Fibroblast of lung (primary cell): ENCODE results near the gene WDR33. TPM values are rescaled to one million over a fixed set of nuclear protein-coding genes. Genes with fewer than 3 reads are reported as not detected.

ENCODE experiments used
- DNase-seq, 2 donors: peaks; one replicate each; pipeline versions ENCODE4 v3.0.0 to v3.0.0-alpha.2; 2010; ENCODE audit warnings: low read depth in 2 of 2
- H2AFZ ChIP-seq: 2 replicates; pipeline ENCODE4 v1.5.1; 2012; ENCODE audit warnings: low read length, control low read depth, inconsistent platforms
- H3K27ac ChIP-seq: 2 replicates; pipeline ENCODE4 v1.5.1; 2011; ENCODE audit warnings: low read length, control low read depth; ENCODE audit not compliant: insufficient read depth
- H3K27me3 ChIP-seq: 2 replicates; pipeline ENCODE4 v1.5.1; 2011; ENCODE audit warnings: mild to moderate bottlenecking, low read length; ENCODE audit not compliant: control insufficient read depth, insufficient read depth
- H3K36me3 ChIP-seq: 2 replicates; pipeline ENCODE4 v1.5.1; 2011; ENCODE audit warnings: low read length; ENCODE audit not compliant: control insufficient read depth, insufficient read depth
- H3K4me1 ChIP-seq: 2 replicates; pipeline ENCODE4 v1.5.1; 2011; ENCODE audit warnings: low read length; ENCODE audit not compliant: control insufficient read depth, insufficient read depth; ENCODE audit errors: extremely low read depth
- H3K4me2 ChIP-seq: 2 replicates; pipeline ENCODE4 v1.5.1; 2011; ENCODE audit warnings: low read length, control low read depth; ENCODE audit not compliant: insufficient read depth; ENCODE audit errors: extremely low read depth
- H3K4me3 ChIP-seq, 4 experiments: fragments of 200-600 bp in 1 of 4; sonication (generic) in 1 of 4; replicated peaks in 1 of 4; 2 replicates each; pipeline ENCODE4 v1.5.1; 2011 to 2016; ENCODE audit warnings: low read length in 4 of 4, low read depth in 3 of 4, mild to moderate bottlenecking in 3 of 4, control low read depth in 2 of 4, inconsistent platforms in 1 of 4, mixed read lengths in 1 of 4; ENCODE audit not compliant: insufficient read depth in 1 of 4; ENCODE audit errors: control extremely low read depth in 1 of 4
- H3K79me2 ChIP-seq: 2 replicates; pipeline ENCODE4 v1.5.1; 2012; ENCODE audit warnings: mild to moderate bottlenecking, low read length, inconsistent platforms; ENCODE audit not compliant: control insufficient read depth, insufficient read depth
- H3K9ac ChIP-seq: 2 replicates; pipeline ENCODE4 v1.5.1; 2011; ENCODE audit warnings: mild to moderate bottlenecking, low read length, control low read depth; ENCODE audit not compliant: insufficient read depth
- H3K9me3 ChIP-seq: 2 replicates; pipeline ENCODE4 v1.5.1; 2012; ENCODE audit warnings: low read depth, low read length; ENCODE audit not compliant: control insufficient read depth, insufficient read depth
- H4K20me1 ChIP-seq: 2 replicates; pipeline ENCODE4 v1.5.1; 2011; ENCODE audit warnings: low read length; ENCODE audit not compliant: control insufficient read depth, insufficient read depth; ENCODE audit errors: extremely low read depth
- CTCF ChIP-seq, 2 donors: IDR thresholded peaks in 1 of 2; conservative IDR thresholded peaks in 1 of 2; 1 replicate in 1 of 2; 2 replicates in 1 of 2; pipeline ENCODE4 v1.5.1; 2011 to 2012; ENCODE audit warnings: low read length in 2 of 2, control low read depth in 1 of 2, inconsistent platforms in 1 of 2, low read depth in 1 of 2, mild to moderate bottlenecking in 1 of 2
- EZH2 ChIP-seq: IDR thresholded peaks from 2 replicates; pipeline ENCODE4 v1.5.1; 2012; ENCODE audit warnings: low read length, control low read depth, mild to moderate bottlenecking; ENCODE audit errors: missing control alignments
- polyA plus RNA-seq, 2 donors: library from polyadenylated mRNA; depleted of rRNA in 1 of 2; stranded (reverse) in 1 of 2; unstranded in 1 of 2; fragments of >200 nt; gene quantifications; 2 replicates each; pipeline ENCODE4 v1.2.1, GENCODE V29; 2011 to 2012; ENCODE audit warnings: missing spikeins in 1 of 2
- total RNA-seq: library from RNA; depleted of rRNA; stranded (reverse); fragments of >200 nt; gene quantifications from 2 replicates; pipeline ENCODE4 v1.2.1, GENCODE V29; 2014

Gene WDR33
- total and polyA plus RNA-seq, 2 donors (not counting 1 experiment from before 2014, with no cell fraction given): 27.2 to 28.6 TPM

GRCh38 chr2:127719301-127720218 lies 91.4 kb downstream of the WDR33 start:
- H2AFZ ChIP-seq: no peak overlapping the region
- H3K9me3 ChIP-seq: no peaks in the 10 kb centered on the region
- no peak overlapping the region for H3K27ac ChIP-seq
- no peaks in the 10 kb centered on the region for H3K79me2 ChIP-seq
- H3K4me3 ChIP-seq: no peak overlapping the region
- peaks cover 6% of the 10 kb centered on the region for H3K4me1 ChIP-seq
- H4K20me1 ChIP-seq: no peaks in the 10 kb centered on the region
- H3K9ac ChIP-seq: no peak overlapping the region
- H3K27me3 ChIP-seq: no peaks in the 10 kb centered on the region
- H3K4me2 ChIP-seq: no peak overlapping the region
- DNase-seq: no peak
- H3K36me3 ChIP-seq: peaks cover 9% of the 10 kb centered on the region
- TF ChIP-seq EZH2 (no peak), CTCF (conservative IDR thresholded peaks at IDR 0.05 in 1 of 2, IDR thresholded peaks at IDR 0.05 in 1 of 2; ENCODE audit: low read depth in 1 of 2, low read length in 2 of 2) (no peak)

- no peaks in the 10 kb centered on the region for H3K79me2 ChIP-seq
- TF ChIP-seq EZH2: no peak
- TF ChIP-seq CTCF (conservative IDR thresholded peaks at IDR 0.05 in 1 of 2, IDR thresholded peaks at IDR 0.05 in 1 of 2; ENCODE audit: low read depth in 1 of 2, low read length in 2 of 2): no peak
- no peak overlapping the region for H3K27ac ChIP-seq
- DNase-seq: no peak
- no peaks in the 10 kb centered on the region for H4K20me1 ChIP-seq
- no peak overlapping the region for H3K9ac ChIP-seq
- H3K4me1 ChIP-seq: peaks cover 6% of the 10 kb centered on the region
- H3K4me2 ChIP-seq: no peak overlapping the region
- H2AFZ ChIP-seq: no peak overlapping the region
- no peak overlapping the region for H3K4me3 ChIP-seq
- no peaks in the 10 kb centered on the region for H3K27me3 ChIP-seq
- H3K36me3 ChIP-seq: peaks cover 9% of the 10 kb centered on the region
- H3K9me3 ChIP-seq: no peaks in the 10 kb centered on the region
These were observed 92.7 kb downstream of the WDR33 start for GRCh38 chr2:127718271-127718670.

- Histone ChIP-seq H3K27ac (no peak overlapping the region), H3K4me2 (no peak overlapping the region), H3K4me3 (no peak overlapping the region), H3K79me2 (no peaks in the 10 kb centered on the region), H3K36me3 (peaks cover 4% of the 10 kb centered on the region), H3K9ac (no peak overlapping the region), H3K9me3 (no peaks in the 10 kb centered on the region), H4K20me1 (no peaks in the 10 kb centered on the region), H3K4me1 (no peaks in the 10 kb centered on the region), H2AFZ (no peak overlapping the region), H3K27me3 (no peaks in the 10 kb centered on the region)
- TF ChIP-seq EZH2 (no peak), CTCF (conservative IDR thresholded peaks at IDR 0.05 in 1 of 2, IDR thresholded peaks at IDR 0.05 in 1 of 2; ENCODE audit: low read depth in 1 of 2, low read length in 2 of 2) (no peak)
- no peak for DNase-seq
These were observed 95.1 kb downstream of the WDR33 start for GRCh38 chr2:127715778-127716449.
